GM23338 (cell line): Measurements from ENCODE around the gene SERP1. TPM values are rescaled to one million over a fixed set of nuclear protein-coding genes. Genes with fewer than 3 reads are reported as not detected.

Source experiments
- ATAC-seq: fragments of 200-7000 bp; cut with Tn5 transposase; 3 replicates; pipeline ENCODE4 v1.9.1; 2020
- DNase-seq: peaks from one replicate; pipeline ENCODE4 v3.0.0-alpha.2; 2015; ENCODE audit warnings: low spot score
- H2AFZ ChIP-seq: fragments of 200-600 bp; sonication (generic); 2 replicates; pipeline ENCODE4 v1.8.0; 2016; ENCODE audit warnings: antibody characterized with exemption, mild to moderate bottlenecking, moderate library complexity
- H3F3A ChIP-seq: fragments of 200-600 bp; sonication (generic); replicated peaks from 2 replicates; pipeline ENCODE4 v1.8.0; 2017; ENCODE audit warnings: antibody characterized with exemption, mixed run types, low read depth
- H3K27ac ChIP-seq: fragments of 200-600 bp; sonication (generic); 2 replicates; pipeline ENCODE4 v1.6.1; 2016; ENCODE audit warnings: low read depth
- H3K27me3 ChIP-seq: fragments of 200-600 bp; sonication (generic); 2 replicates; pipeline ENCODE4 v1.8.0; 2016; ENCODE audit warnings: mild to moderate bottlenecking, mixed run types, moderate library complexity; ENCODE audit not compliant: insufficient read depth
- H3K36me3 ChIP-seq: fragments of 200-600 bp; sonication (generic); 2 replicates; pipeline ENCODE4 v1.8.0; 2016; ENCODE audit warnings: mild to moderate bottlenecking; ENCODE audit not compliant: insufficient read depth
- H3K4me1 ChIP-seq: fragments of 200-600 bp; sonication (generic); 2 replicates; pipeline ENCODE4 v1.8.0; 2016; ENCODE audit warnings: mild to moderate bottlenecking, moderate library complexity; ENCODE audit not compliant: insufficient read depth
- H3K4me2 ChIP-seq: fragments of 200-600 bp; sonication (generic); 2 replicates; pipeline ENCODE4 v1.7.1; 2017; ENCODE audit warnings: mixed run types
- H3K4me3 ChIP-seq: fragments of 200-600 bp; sonication (generic); 2 replicates; pipeline ENCODE4 v1.6.1; 2016; ENCODE audit warnings: mixed run types
- H3K79me2 ChIP-seq: fragments of 200-600 bp; sonication (generic); replicated peaks from 2 replicates; pipeline ENCODE4 v1.8.0; 2017; ENCODE audit warnings: mild to moderate bottlenecking; ENCODE audit not compliant: insufficient read depth
- H3K9me2 ChIP-seq: fragments of 200-600 bp; sonication (generic); 2 replicates; pipeline ENCODE4 v1.8.0; 2017; ENCODE audit not compliant: insufficient read depth
- H4K20me1 ChIP-seq: fragments of 200-600 bp; sonication (generic); replicated peaks from 2 replicates; pipeline ENCODE4 v1.8.0; 2017; ENCODE audit warnings: mild to moderate bottlenecking; ENCODE audit not compliant: insufficient read depth
- H3K27ac Mint-ChIP-seq: 2 replicates; pipeline ENCODE4 v1.8.0; 2020; ENCODE audit warnings: inconsistent platforms, mild to moderate bottlenecking, moderate library complexity, mixed read lengths
- H3K27me3 Mint-ChIP-seq: 3 replicates; pipeline ENCODE4 v1.8.0; 2022; ENCODE audit warnings: low read depth, mild to moderate bottlenecking, moderate library complexity, mixed read lengths, inconsistent platforms; ENCODE audit not compliant: insufficient read depth, poor library complexity
- H3K36me3 Mint-ChIP-seq: 3 replicates; pipeline ENCODE4 v1.8.0; 2021; ENCODE audit warnings: low read depth, mild to moderate bottlenecking, inconsistent platforms, moderate library complexity, mixed read lengths
- H3K4me1 Mint-ChIP-seq: 3 replicates; pipeline ENCODE4 v1.8.0; 2020; ENCODE audit warnings: mild to moderate bottlenecking, inconsistent platforms, mixed read lengths
- H3K4me3 Mint-ChIP-seq: 3 replicates; pipeline ENCODE4 v1.8.0; 2021; ENCODE audit warnings: moderate library complexity, mild to moderate bottlenecking, inconsistent platforms, mixed read lengths
- H3K9me3 Mint-ChIP-seq: 3 replicates; pipeline ENCODE4 v1.8.0; 2020; ENCODE audit warnings: moderate library complexity, mild to moderate bottlenecking, inconsistent platforms, mixed read lengths
- CREB1 ChIP-seq: fragments of 250-450 bp; sonication (Bioruptor Pico); IDR thresholded peaks from 2 replicates; pipeline ENCODE4 v1.5.0; 2020; ENCODE audit warnings: low read depth, mild to moderate bottlenecking, moderate library complexity
- EZH2 ChIP-seq: fragments of 200-600 bp; sonication (generic); IDR thresholded peaks from one replicate; pipeline ENCODE4 v1.8.0; 2017; ENCODE audit warnings: antibody characterized with exemption, mild to moderate bottlenecking, low read depth; ENCODE audit not compliant: unreplicated experiment
- EZH2phosphoT487 ChIP-seq: fragments of 200-600 bp; sonication (generic); IDR thresholded peaks from one replicate; pipeline ENCODE4 v1.8.1; 2018; ENCODE audit warnings: antibody characterized with exemption; ENCODE audit not compliant: unreplicated experiment
- JUNB ChIP-seq: IDR thresholded peaks from one replicate; pipeline ENCODE4 v1.6.1; 2016; ENCODE audit warnings: antibody characterized with exemption; ENCODE audit not compliant: unreplicated experiment
- NANOG ChIP-seq: IDR thresholded peaks from 2 replicates; pipeline ENCODE4 v1.6.1; 2016; ENCODE audit warnings: antibody characterized with exemption, borderline replicate concordance
- POLR2AphosphoS5 ChIP-seq: IDR thresholded peaks from 2 replicates; pipeline ENCODE4 v1.6.1; 2016; ENCODE audit warnings: antibody characterized with exemption, low read depth
- polyA plus RNA-seq: library from polyadenylated mRNA; unstranded; fragments of >200 nt; fragmentation: Nextera tagmentation; extraction: Ambion mirVana; gene quantifications from 2 replicates; pipeline ENCODE4 v1.2.1, GENCODE V29; 2016
- total RNA-seq: library from RNA; depleted of rRNA; stranded (reverse); fragments of >200 nt; shearing (Covaris generic); gene quantifications from 2 replicates; pipeline ENCODE4 v1.2.3, GENCODE V29; 2014
- TF ChIP-seq, protein P1 (sequence below): fragments of 250-450 bp; sonication (Bioruptor Pico); IDR thresholded peaks from 2 replicates; pipeline ENCODE4 v1.5.0; 2020; ENCODE audit warnings: mild to moderate bottlenecking, moderate library complexity
- TF ChIP-seq, protein P2 (sequence below): IDR thresholded peaks from one replicate; pipeline ENCODE4 v1.6.1; 2018; ENCODE audit warnings: antibody characterized with exemption; ENCODE audit not compliant: unreplicated experiment
- TF ChIP-seq, protein P3 (sequence below), 2 experiments: fragments of 200-600 bp in 1 of 2; sonication (generic) in 1 of 2; conservative IDR thresholded peaks; 2 replicates each; pipeline versions ENCODE4 v1.5.1 to v1.6.1; 2016 to 2017; ENCODE audit warnings: antibody characterized with exemption in 2 of 2, low read depth in 2 of 2, mild to moderate bottlenecking in 2 of 2, moderate library complexity in 1 of 2

The SERP1 gene
- total and polyA plus RNA-seq, 2 experiments from 2014 or later: 211 to 252 TPM

DNA sequence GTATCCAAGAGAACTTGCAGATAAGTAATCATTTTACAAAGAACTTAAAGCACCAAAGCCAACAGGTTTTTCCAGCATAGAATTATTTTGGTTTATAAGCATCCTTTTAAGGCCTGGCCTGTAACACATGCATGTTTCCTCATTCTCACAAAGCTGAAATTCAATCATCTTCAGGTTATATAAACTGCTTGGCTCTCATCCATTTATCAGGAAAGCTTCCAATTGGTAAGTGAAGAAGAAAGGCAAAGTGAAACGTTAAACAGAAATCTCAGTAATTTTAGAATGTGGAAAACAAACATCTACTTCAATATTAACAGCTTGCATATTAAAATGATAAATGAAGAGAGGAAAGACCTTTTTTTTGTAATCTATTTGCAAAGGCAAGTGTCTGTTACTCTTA is 1.6 kb downstream of the SERP1 start (continued):
- TF ChIP-seq, protein P1, sequence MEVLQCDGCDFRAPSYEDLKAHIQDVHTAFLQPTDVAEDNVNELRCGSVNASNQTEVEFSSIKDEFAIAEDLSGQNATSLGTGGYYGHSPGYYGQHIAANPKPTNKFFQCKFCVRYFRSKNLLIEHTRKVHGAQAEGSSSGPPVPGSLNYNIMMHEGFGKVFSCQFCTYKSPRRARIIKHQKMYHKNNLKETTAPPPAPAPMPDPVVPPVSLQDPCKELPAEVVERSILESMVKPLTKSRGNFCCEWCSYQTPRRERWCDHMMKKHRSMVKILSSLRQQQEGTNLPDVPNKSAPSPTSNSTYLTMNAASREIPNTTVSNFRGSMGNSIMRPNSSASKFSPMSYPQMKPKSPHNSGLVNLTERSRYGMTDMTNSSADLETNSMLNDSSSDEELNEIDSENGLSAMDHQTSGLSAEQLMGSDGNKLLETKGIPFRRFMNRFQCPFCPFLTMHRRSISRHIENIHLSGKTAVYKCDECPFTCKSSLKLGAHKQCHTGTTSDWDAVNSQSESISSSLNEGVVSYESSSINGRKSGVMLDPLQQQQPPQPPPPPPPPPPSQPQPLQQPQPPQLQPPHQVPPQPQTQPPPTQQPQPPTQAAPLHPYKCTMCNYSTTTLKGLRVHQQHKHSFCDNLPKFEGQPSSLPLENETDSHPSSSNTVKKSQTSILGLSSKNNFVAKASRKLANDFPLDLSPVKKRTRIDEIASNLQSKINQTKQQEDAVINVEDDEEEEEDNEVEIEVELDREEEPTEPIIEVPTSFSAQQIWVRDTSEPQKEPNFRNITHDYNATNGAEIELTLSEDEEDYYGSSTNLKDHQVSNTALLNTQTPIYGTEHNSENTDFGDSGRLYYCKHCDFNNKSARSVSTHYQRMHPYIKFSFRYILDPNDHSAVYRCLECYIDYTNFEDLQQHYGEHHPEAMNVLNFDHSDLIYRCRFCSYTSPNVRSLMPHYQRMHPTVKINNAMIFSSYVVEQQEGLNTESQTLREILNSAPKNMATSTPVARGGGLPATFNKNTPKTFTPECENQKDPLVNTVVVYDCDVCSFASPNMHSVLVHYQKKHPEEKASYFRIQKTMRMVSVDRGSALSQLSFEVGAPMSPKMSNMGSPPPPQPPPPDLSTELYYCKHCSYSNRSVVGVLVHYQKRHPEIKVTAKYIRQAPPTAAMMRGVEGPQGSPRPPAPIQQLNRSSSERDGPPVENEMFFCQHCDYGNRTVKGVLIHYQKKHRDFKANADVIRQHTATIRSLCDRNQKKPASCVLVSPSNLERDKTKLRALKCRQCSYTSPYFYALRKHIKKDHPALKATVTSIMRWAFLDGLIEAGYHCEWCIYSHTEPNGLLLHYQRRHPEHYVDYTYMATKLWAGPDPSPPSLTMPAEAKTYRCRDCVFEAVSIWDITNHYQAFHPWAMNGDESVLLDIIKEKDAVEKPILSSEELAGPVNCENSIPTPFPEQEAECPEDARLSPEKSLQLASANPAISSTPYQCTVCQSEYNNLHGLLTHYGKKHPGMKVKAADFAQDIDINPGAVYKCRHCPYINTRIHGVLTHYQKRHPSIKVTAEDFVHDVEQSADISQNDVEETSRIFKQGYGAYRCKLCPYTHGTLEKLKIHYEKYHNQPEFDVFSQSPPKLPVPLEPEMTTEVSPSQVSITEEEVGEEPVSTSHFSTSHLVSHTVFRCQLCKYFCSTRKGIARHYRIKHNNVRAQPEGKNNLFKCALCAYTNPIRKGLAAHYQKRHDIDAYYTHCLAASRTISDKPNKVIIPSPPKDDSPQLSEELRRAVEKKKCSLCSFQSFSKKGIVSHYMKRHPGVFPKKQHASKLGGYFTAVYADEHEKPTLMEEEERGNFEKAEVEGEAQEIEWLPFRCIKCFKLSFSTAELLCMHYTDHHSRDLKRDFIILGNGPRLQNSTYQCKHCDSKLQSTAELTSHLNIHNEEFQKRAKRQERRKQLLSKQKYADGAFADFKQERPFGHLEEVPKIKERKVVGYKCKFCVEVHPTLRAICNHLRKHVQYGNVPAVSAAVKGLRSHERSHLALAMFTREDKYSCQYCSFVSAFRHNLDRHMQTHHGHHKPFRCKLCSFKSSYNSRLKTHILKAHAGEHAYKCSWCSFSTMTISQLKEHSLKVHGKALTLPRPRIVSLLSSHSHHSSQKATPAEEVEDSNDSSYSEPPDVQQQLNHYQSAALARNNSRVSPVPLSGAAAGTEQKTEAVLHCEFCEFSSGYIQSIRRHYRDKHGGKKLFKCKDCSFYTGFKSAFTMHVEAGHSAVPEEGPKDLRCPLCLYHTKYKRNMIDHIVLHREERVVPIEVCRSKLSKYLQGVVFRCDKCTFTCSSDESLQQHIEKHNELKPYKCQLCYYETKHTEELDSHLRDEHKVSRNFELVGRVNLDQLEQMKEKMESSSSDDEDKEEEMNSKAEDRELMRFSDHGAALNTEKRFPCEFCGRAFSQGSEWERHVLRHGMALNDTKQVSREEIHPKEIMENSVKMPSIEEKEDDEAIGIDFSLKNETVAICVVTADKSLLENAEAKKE (CRISPR knock-in tag): no peak
- TF ChIP-seq EZH2phosphoT487 (no peak), EZH2 (no peak), NANOG (no peak), POLR2AphosphoS5 (no peak)
- TF ChIP-seq, protein P2, sequence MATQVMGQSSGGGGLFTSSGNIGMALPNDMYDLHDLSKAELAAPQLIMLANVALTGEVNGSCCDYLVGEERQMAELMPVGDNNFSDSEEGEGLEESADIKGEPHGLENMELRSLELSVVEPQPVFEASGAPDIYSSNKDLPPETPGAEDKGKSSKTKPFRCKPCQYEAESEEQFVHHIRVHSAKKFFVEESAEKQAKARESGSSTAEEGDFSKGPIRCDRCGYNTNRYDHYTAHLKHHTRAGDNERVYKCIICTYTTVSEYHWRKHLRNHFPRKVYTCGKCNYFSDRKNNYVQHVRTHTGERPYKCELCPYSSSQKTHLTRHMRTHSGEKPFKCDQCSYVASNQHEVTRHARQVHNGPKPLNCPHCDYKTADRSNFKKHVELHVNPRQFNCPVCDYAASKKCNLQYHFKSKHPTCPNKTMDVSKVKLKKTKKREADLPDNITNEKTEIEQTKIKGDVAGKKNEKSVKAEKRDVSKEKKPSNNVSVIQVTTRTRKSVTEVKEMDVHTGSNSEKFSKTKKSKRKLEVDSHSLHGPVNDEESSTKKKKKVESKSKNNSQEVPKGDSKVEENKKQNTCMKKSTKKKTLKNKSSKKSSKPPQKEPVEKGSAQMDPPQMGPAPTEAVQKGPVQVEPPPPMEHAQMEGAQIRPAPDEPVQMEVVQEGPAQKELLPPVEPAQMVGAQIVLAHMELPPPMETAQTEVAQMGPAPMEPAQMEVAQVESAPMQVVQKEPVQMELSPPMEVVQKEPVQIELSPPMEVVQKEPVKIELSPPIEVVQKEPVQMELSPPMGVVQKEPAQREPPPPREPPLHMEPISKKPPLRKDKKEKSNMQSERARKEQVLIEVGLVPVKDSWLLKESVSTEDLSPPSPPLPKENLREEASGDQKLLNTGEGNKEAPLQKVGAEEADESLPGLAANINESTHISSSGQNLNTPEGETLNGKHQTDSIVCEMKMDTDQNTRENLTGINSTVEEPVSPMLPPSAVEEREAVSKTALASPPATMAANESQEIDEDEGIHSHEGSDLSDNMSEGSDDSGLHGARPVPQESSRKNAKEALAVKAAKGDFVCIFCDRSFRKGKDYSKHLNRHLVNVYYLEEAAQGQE: no peak

DNA sequence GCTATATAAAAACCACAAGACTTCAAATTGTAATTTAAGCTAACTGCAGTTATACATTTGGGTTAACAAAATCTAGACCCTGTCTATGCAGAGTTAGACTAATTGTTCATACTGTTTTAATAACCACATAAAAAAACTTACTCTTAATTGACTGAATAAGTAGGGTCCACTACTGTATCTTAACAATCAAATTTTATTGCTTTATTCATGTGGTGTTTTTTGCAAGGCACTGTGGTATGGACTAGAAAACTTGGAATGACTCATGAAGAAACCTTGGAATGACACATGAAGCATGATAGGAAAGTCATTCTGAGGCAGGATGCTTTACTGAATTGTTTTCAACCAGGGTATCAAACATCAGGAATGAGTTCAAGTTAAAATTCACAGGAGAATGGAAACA is 2.3 kb downstream of the SERP1 start:
- H3K9me2 ChIP-seq: no peaks in the 10 kb centered on the region
- H3K27me3 ChIP-seq: no peaks in the 10 kb centered on the region
- H3K9me3 Mint-ChIP-seq: no peaks in the 10 kb centered on the region; the same call in 2 of the 3 replicates
- H3F3A ChIP-seq: no peaks in the 10 kb centered on the region; the same call in 1 of the 2 replicates
- no peak for ATAC-seq
- peaks cover 10% of the 10 kb centered on the region; the same call in 1 of the 2 replicates for H3K4me1 ChIP-seq
- H3K4me1 Mint-ChIP-seq: peaks cover 11% of the 10 kb centered on the region; the same call in 2 of the 3 replicates
- peaks cover 15% of the 10 kb centered on the region for H3K36me3 ChIP-seq
- H3K4me3 Mint-ChIP-seq: peak overlapping the region; percentile 93
- H3K4me3 ChIP-seq: no peak overlapping the region; the same call in 1 of the 2 replicates
- H3K79me2 ChIP-seq: peaks cover 62% of the 10 kb centered on the region
- H2AFZ ChIP-seq: no peak overlapping the region
- H4K20me1 ChIP-seq: peaks cover 21% of the 10 kb centered on the region
- no peak overlapping the region for H3K27ac ChIP-seq
- H3K27ac Mint-ChIP-seq: no peak overlapping the region
- DNase-seq: no peak
- no peak overlapping the region for H3K4me2 ChIP-seq
- H3K36me3 Mint-ChIP-seq: peaks cover 33% of the 10 kb centered on the region
- peaks cover 8% of the 10 kb centered on the region for H3K27me3 Mint-ChIP-seq
- TF ChIP-seq EZH2phosphoT487: no peak
- TF ChIP-seq, protein P3, sequence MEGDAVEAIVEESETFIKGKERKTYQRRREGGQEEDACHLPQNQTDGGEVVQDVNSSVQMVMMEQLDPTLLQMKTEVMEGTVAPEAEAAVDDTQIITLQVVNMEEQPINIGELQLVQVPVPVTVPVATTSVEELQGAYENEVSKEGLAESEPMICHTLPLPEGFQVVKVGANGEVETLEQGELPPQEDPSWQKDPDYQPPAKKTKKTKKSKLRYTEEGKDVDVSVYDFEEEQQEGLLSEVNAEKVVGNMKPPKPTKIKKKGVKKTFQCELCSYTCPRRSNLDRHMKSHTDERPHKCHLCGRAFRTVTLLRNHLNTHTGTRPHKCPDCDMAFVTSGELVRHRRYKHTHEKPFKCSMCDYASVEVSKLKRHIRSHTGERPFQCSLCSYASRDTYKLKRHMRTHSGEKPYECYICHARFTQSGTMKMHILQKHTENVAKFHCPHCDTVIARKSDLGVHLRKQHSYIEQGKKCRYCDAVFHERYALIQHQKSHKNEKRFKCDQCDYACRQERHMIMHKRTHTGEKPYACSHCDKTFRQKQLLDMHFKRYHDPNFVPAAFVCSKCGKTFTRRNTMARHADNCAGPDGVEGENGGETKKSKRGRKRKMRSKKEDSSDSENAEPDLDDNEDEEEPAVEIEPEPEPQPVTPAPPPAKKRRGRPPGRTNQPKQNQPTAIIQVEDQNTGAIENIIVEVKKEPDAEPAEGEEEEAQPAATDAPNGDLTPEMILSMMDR (conservative IDR thresholded peaks at IDR 0.05; ENCODE audit: low read depth in 2 of 2): no peak
- TF ChIP-seq, protein P2: no peak
- no peak for TF ChIP-seq NANOG
- no peak for TF ChIP-seq JUNB
- no peak for TF ChIP-seq CREB1 (CRISPR knock-in tag)
